Right hindlimb (tissue), 1 donor: ENCODE measurements around the gene ST8SIA1.

Source experiments
- DNase-seq: peaks from one replicate; pipeline ENCODE4 v3.0.0-alpha.2; 2018

The ST8SIA1 gene

GRCh38 chr12:22325218-22325617, 9.3 kb downstream of the ST8SIA1 start:
- no peak for DNase-seq

GRCh38 chr12:22322091-22322490, 12.4 kb downstream of the ST8SIA1 start:
- DNase-seq: no peak

- no peak for DNase-seq
These were observed 12.9 kb downstream of the ST8SIA1 start for GRCh38 chr12:22321638-22322037.

GRCh38 chr12:22321018-22321605, 13.4 kb downstream of the ST8SIA1 start:
- DNase-seq: no peak

- no peak for DNase-seq
These were observed 16.3 kb downstream of the ST8SIA1 start for GRCh38 chr12:22318108-22318737.

- DNase-seq: no peak
These were observed 20.6 kb downstream of the ST8SIA1 start for GRCh38 chr12:22313963-22314330.

- DNase-seq: no peak
These were observed 21.1 kb downstream of the ST8SIA1 start for GRCh38 chr12:22313286-22313962.

GRCh38 chr12:22312336-22312735, 22.2 kb downstream of the ST8SIA1 start:
- DNase-seq: peak; percentile 79

- DNase-seq: no peak
These were observed 23.8 kb downstream of the ST8SIA1 start for GRCh38 chr12:22310709-22311108.

GRCh38 chr12:22310275-22310674, 24.2 kb downstream of the ST8SIA1 start:
- no peak for DNase-seq

- DNase-seq: no peak
These were observed 26.7 kb downstream of the ST8SIA1 start for GRCh38 chr12:22307811-22308210.

GRCh38 chr12:22306311-22306710, 28.2 kb downstream of the ST8SIA1 start:
- DNase-seq: no peak

GRCh38 chr12:22304341-22304740, 30.2 kb downstream of the ST8SIA1 start:
- DNase-seq: no peak

GRCh38 chr12:22299294-22299912, 35.1 kb downstream of the ST8SIA1 start:
- DNase-seq: no peak

GRCh38 chr12:22289250-22289649, 45.3 kb downstream of the ST8SIA1 start:
- no peak for DNase-seq

GRCh38 chr12:22287776-22288621, 46.5 kb downstream of the ST8SIA1 start:
- DNase-seq: no peak

- no peak for DNase-seq
These were observed 47.4 kb downstream of the ST8SIA1 start for GRCh38 chr12:22287101-22287500.

- no peak for DNase-seq
These were observed 47.9 kb downstream of the ST8SIA1 start for GRCh38 chr12:22286569-22286968.

- DNase-seq: no peak
These were observed 48.7 kb downstream of the ST8SIA1 start for GRCh38 chr12:22285846-22286245.

- no peak for DNase-seq
These were observed 49.6 kb downstream of the ST8SIA1 start for GRCh38 chr12:22284871-22285270.

- DNase-seq: no peak
These were observed 51.0 kb downstream of the ST8SIA1 start for GRCh38 chr12:22283508-22283907.

- DNase-seq: peak; percentile 44
These were observed 51.5 kb downstream of the ST8SIA1 start for GRCh38 chr12:22283006-22283506.

GRCh38 chr12:22282283-22282682, 52.2 kb downstream of the ST8SIA1 start:
- no peak for DNase-seq
